Epidermal melanocyte (primary cell): ENCODE data around the gene GLS2.
"Not testable (repeated sequence)": the region's sequence is repeated elsewhere in the genome, so short reads cannot be mapped to it uniquely, and the experiment has no call there.

ENCODE experiments used
- DNase-seq: peaks from one replicate; pipeline ENCODE4 v3.0.0; 2011; ENCODE audit warnings: low spot score; ENCODE audit not compliant: insufficient read length

Gene GLS2

DNA sequence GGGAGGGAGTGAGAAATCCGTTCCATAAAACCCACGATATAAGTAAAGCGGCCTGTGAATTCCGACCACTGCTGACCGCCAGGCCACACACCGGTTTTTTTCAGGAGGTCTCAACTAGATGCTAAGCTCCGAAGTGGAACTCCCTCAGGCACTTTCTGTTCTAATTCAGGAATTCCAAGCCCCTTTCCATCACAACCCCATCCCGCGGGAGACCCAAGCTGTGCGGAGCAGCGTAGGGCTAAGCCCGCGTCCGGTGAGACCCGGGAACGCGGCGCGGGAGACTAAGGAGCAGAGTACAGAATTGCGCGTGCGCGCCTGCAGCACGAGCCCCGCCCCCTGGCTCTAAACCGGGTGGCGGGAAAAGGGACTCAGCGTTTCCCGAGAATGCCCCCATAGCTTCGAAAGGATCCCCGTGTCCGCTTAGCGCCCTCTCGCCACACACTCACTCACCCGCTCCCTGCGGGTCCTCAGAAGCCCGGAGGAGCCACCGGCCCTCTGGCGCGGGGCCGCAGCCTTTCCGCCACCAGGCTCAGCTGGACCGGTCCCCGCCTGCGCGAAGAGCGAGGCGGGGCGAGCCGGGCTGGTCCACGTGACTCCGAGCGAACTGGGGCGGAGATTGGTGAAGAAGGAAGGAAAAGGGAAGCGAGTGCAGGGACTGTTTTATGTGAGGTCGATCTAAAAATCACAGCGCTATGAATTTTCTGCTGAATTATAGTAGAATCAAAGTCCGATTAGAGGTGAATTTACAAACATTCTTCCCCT is 38.9 kb downstream of the GLS2 start, which contains the start of gene TIMELESS:
Gene TIMELESS, minus strand, starts transcription at position 567 of the 762 bp plus-strand sequence. CDS start 15,256 bp downstream, outside the sequence.
- peak; percentile 99 for DNase-seq

DNA sequence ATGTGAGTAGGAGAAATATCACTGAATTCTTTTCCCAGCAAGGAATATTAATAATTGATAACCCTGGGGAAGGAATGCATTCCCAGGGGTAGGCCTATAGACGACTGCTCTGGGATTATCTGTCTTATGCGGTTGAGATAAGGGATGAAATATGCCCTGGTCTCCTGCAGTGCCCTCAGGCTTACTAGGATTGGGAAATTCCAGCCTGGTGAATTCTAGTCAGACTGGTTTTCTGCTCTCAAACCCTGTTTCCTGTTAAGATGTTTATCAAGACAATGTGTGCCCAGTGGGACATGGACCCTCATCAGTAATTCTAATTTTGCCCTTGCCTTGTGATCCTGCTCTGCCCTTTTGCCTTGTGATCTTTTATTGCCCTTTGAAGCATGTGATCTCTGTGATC is 44.8 kb downstream of the GLS2 start:
- DNase-seq = not testable (repeated sequence)

DNA sequence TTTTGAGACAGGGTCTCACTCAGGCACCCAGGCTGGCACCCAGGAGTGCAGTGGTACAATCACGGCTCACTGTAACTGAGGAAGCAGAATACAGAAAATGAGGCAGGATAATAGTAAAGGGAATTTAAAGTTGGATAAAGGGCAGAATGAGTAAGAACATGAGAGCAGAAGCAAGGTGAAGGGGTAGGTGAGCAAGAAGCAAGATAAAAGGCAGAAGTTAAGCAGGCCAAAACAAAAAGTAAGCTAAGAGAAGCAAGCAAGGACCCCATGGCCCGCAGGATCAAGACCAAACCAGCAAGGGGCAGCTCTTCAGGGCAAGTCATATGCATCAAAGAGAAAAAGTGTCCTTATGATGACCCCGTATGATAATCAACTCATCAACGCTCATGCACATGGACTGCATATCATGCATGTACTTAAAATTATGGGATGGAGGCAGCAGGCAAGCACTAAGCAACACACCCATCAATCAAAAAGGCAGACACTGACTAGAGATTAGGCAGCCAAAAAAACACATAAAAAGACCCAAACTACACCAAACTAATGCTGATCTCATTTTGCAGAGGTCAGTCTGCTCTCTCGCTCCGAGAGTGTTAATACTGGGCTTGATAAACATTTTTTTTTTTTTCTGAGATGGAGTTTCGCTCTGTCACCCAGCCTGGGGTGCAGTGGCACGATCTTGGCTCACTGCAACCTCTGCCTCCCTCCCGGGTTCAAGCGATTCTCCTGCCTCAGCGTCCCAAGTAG is 50.4 kb downstream of the GLS2 start:
- no peak for DNase-seq

DNA sequence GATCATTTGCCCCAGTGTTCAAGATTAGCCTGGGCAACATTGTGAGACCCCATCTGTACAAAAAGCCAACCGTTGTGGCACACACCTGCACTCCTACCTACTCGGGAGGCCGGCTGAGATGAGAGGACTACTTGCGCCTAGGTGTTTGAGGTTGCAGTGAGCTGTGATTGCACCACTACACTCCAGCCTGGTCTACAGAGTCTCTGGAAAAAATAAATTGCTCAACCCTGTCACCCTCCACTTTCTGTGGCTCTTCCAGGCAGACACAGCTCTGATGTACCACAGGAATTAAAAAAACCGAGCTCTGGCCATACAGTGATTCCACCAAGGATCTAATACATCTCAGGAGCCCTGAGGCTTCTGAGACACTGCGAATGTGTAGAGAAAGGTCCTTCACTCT is 53.1 kb downstream of the GLS2 start:
- no peak for DNase-seq

DNA sequence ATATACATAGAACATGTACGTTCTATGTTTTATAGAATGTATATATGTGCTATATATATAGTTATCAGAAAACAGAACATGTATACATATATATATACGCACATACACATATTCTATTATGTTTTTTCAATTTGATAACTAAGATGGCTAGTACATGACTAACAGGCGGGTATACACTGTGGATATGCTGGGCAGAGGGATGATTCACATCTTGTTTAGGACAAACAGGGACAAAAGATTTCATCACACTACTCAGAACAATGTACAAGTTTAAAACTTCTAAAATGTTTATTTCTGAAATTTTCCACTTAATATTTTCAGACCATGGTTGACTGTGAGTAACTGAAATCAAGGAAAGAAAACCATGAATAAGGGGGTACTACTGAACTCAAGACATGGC is 56.1 kb downstream of the GLS2 start:
- DNase-seq = no peak

DNA sequence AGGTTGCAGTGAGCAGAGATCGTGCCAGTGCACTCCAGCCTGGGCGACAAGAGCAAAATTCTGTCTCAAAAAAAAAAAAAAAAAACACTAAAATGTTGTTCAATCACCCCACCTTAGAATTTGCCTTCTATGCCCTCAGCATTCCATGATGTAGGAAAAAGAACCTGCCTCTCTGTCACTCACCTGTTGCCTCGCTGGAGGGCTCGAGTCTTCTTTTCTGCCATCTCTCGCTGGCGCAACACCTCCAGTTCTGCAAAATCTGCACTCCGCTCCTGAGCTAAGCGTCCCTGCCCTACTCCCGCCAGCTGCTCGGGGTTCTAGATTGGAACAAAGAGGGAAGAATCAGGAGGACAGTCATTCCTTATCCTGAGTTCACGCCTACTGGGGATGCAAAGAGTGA is 56.7 kb downstream of the GLS2 start:
- no peak for DNase-seq

DNA sequence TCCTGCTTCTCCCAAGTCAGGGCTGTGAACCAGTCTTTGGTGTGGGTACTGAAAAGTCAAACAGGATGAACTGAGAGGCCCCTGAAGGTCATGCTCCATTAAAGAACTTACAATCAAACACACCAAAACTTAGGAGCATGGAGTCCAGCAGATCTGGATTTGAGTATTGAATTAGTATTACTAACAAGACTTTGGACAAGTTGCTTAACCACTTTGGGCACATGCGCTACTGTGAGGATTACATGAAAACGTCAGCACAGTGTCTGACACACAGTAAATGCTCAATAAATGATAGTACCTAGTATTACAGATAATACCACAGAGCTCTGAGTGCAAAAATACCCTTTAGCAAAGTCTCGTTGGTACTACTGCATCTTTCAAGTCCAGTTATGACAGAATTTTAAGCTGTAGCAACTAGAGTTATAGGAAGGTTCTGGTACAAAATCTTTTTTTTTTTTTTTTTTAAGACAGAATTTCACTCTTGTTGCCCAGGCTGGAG is 62.0 kb downstream of the GLS2 start:
- no peak for DNase-seq

DNA sequence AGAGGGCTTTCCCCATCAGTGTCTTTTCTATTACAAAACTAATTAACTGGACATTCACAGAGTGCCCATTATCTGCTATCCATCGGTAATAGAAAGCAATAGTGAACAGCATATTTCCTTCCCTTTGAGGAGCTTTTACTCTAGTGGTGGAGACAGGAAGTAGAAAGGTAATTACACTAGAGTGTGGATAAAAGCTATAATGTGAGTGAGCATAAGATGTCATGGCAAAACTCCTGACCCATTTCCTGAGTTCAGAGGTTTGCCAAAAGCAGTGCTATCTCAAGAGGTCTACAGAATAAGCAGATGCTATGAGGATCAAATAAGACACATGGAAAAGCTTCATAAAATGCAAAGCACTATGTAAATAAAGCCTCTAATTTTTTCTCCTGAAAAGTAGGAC is 62.8 kb downstream of the GLS2 start:
- DNase-seq = no peak
